ENCODE results near the gene RTCA.
"Not testable (repeated sequence)": the region's sequence is repeated elsewhere in the genome, so short reads cannot be mapped to it uniquely, and the experiment has no call there.

Gene RTCA

DNA sequence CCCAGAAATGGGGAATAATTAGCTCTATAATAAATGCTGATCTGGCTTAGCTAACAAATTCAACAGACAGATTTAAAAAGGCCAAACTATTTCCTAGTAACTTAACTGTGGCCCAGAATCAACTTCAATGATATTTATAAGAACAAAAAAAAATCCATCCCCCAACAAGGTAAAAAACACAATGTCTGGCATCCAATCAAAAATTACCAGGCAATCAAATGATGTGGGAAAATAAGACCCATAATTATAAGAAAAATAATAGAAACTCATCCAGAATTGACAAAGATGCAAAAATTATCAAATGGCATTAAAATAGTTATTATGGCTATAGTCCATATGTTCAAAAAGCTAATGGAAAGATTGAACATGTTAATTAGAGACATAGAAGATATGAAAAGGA, 43.8 kb downstream of the RTCA start:
- no peak for DNase-seq

DNA sequence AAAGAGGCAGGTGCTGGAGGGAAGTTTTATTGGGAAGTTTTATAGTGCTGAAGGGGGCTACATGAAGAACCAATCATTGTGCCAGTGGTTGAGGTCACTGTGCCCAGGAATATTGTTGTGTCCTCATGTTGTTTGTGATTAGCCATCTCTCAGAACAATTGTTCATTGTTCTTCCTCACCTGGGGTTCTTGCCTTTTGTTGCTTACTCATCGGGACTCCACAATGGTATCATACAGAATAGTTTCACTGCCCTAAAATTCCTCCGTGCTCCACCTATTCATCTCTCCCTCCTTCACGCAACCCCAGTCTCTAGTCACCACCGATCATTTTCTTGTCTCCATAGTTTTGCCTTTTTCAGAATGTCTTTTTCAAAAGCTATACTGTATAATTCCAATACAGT, 47.4 kb downstream of the RTCA start:
- DNase-seq, result no peak

DNA sequence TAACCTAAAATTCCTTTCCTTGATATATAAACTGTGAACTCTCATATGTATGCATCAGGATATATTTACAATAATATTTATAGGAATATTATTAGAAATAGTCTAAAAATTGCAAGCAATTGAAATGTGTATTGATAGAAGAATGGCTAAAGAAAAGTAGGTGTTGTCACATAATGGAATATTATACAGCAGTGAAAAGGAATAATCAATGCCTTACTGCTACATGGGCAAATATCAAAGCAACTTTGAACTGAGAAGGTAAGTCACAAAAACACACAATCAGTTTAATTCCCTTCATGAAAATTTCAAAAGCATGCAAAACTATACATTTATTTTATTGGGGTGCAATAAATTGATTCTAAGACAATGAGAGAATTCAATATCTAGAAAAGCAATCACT, 50.6 kb downstream of the RTCA start:
- DNase-seq, result no peak

DNA sequence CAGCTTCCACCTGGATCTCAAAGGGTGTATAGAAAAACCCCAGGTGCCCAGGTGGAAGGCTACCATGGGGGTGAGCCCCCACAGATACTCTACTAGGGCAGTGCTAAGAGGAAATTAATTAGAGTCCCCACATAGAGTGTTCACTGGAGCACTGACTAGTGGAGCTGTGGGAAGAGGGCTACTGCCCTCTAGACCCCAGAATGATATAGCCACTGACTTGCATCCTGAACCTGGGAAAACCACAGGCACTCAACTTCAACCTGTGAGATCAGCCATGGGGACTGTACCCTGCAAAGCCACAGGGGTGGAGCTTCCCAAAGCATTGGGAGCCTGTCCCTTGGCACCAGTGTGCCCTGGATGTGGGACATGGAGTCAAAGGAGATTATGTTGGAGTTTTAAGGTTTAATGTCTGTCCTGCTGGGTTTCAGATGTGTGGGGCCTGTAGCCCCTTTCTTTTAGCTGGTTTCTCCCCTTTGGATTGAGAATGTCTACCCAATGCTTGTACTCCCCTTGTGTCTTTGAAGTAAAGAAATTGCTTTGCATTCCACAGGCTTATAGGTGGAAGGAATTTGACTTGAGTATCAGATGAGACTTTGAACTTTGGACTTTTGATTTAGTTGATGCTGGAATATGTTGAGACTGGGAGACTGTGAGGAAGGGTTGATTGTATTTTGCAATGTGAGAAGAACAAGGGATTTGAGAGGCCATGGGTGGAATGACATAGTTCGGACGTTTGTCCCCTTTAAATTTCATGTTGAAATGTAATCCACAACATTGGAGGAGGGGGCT, 54.5 kb downstream of the RTCA start:
- no peak for DNase-seq

DNA sequence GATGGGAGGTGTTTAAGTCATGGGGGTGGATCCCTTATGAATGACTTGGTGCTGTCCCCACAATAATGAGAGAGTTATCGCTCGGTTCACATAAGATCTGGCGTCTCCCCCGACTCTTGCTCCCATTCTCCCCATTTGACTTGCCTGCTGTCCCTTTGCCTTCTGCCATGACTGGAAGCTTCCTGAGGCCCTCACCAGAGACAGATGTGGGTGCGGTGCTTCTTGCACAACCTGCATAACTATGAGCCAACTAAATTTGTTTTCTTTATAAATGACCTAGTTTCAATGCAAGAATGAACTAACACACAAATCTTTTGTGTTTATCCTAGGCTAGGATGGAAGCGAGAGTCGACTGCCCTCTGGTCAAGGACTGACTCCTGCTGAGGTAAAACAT, 55.1 kb downstream of the RTCA start:
- DNase-seq, result no peak

DNA sequence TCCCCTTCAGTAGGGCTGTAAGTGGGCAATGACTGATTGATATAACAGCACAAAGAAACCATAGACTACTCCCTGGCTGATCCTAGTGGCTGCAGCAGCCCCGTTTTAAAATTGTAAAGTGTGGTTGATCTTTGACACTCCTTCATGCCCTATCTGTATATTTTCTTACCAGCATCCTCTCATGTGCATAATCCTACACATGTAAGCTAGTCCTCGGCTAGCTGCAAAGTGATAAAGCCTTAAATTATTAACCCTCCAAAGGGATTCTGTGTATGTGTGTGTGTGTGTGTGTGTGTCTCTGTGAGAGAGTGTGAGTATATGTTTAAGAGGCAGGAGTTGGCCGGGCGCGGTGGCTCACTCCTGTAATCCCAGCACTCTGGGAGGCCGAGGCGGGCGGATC, 55.5 kb downstream of the RTCA start:
- DNase-seq, result no peak

DNA sequence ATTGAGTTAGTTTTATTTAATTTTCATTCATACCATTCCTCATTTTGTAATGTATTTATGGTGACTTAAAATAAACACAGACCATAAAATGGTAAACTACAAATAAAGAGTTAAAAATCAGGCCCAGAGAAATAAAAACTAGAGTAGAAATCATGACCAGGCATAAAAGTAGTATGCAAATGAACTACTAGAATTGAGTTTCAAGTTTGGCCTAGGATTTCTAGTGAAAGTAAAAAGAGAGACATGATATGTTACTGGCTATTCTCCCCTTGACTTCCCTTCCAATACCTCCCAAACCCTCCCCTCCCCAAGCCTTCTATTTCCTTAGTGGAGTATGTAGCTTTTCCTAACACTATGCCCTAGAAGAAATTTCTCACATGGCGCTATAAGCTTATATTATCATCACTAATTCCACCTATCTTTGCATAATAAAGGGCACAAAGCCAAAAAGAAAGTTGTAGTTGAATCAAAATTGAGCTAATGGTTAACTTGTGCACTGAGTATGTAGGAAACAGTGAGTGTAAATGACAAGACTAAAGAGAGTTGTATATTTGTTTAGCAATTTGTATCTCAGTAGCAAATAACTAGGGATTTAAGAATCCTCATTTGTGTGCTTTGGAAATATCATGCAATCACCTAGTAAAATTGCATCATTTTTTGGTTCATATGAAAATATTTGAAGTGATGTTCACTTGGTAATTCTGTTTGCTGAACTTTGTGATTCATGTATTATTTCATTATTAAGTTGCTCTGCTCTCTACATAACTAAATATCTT, 56.6 kb downstream of the RTCA start:
- DNase-seq, result no peak

DNA sequence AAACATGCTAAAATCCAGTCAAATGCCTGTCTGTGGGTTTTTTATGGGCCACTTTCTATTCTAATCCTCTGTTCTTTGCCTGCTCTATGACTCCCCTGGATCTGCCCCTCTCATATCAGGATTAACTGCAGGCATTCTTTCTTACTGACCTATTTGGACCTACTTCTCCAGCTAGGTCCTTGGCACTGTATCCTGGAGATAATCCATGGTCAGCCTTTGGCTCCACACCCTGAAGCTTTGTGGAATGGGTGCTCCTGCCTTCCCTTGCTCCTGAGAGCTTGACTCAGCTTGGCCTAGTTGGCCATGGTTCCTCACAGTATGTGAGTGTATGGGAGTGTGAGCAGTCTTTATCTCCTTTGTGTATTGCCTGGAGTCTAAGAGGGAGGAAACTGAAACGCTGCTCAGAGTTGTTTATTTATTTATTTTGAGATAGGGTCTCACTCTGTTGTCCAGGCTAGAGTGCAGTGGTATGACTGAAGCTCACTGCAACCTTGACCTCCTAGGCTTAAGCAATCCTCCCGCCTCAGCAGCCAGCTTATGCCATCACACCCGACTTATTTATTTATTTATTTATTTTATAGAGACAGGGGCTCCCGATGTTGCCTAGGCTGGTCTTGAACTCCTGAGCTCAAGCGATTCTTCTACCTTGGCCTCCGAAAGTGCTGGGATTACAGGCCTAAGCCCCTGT, 57.5 kb downstream of the RTCA start:
- no peak for DNase-seq

DNA sequence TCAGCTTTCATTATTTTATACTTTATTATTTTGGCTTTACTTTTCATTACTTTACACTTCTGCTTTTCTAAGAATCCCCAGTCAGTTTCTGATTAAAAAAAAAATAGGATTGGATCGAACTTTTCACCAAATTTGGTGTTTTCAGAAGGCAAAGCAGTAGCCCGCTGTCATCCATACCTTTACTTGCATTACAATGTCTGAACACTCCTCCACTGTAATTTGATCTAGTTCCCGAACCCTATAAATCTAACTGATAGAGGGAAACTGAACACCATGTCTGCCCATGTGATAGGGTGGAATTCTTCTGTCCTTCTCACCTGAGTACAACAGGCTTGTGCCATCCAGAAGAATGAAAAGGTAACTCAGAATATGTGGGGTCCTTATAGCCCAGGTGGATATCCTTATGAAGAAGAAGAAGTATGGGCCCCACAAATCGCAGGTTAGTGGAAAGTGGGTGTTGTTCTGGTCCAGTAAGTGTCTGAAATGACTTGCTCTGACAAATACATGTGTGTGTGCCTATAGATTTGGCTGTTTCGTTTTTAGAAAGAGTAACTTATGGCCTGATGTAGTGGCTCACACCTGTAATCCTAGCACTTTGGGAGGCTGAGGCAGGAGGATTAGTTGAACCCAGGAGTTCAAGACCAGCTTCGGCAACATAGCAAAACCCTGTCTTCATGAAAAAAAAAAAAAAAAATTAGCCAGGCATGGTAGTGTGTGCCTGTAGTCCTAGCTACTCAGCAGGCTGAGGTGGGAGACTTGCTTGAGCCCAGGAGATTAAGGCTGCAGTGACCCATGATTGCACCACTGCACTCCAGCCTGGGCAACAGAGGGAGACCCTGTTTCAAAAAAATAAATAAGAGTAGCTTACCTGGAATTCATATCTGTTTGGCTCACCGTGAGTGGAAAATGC, 59.7 kb downstream of the RTCA start:
- no peak for DNase-seq

DNA sequence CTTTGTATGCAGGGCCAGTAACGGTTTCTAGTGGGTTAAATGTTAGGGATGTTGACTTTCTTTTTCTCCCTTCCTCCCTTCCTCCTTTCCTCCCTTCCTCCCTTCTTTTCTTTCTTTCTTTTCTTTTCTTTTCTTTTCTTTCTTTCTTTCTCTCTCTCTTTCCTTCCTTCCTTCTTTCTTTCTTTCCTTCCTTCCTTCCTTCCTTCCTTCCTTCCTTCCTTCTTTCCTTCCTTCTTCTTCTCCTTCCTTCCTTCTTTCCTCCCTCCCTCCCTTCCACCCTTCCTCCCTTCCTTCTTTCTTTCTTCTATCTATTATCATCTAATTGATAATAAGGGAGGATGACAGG, 60.3 kb downstream of the RTCA start:
- not testable (repeated sequence) for DNase-seq

DNA sequence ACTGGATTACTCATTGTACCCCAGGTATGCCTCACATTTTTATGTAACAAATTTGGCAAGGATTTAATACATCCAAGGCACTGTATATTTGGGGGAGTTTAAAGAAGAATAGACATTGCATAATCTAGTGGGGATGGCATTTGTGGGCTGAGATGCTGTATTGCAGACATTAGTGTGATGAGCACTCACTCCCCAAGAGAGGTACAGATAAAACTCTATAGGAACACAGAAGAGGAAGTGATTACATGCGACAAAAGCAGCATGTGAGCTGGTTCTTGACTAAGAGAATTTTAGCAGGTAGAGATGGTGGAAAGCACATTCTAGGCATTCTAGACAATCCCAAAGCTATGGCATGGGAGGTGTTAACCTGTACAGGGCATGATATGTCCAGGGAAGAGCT, 62.1 kb downstream of the RTCA start:
- no peak for DNase-seq

DNA sequence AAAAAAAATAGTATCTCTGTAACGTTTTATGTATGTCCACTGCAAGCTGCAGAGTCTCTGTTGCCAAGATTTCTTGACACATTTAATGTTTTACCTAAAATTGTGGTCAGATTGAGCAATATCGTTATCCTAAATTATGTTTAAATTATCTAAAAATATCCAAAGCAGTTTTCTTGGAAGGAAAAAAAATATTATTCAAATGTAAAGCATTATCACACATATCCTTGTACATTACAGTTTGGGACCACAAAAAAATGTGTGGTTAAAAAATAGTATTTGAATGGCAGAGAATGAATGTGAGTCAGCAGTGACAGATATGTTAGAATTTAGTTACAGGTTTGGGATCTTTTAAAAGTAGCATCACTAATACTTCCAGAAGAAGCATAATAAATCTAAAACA, 65.1 kb downstream of the RTCA start:
- DNase-seq, result not testable (repeated sequence)

DNA sequence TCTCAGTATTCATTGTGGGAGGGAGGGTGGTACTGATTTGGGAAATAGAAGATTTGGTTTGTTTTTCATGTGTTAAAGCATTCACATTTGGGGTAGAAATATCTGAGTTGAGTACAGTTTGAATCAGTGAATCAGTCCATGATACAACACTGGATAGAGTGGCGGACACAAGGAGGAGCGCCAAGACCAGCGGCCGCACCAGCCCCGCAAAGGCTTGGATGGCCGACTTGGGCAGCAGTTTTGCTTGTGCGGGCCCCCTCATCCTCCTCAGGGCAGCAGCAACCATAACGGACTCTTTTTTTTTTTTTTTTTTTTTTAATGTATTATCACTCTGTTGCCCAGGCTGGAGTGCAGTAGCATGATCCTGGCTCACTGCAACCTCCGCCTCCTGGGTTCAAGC, 66.3 kb downstream of the RTCA start:
- DNase-seq, result no peak

DNA sequence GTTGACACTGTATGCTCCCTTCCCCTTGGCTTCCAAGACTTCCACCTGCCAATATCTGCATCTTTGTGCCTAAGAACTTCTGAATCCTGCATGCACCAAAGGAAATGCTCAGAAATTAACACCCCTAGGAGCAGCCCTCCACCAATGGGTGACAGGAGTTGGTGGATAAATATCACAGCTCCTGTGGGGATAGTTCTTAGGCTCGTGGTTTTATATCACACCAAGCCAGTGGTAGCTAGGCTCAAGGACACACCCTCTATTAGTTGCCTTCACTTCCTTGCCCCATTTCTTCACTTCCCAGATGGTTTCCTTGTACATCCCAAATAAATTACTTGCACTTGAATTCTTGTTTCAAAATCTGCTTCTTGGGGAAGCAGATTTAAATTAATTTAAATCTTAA, 69.4 kb downstream of the RTCA start:
- no peak for DNase-seq

DNA sequence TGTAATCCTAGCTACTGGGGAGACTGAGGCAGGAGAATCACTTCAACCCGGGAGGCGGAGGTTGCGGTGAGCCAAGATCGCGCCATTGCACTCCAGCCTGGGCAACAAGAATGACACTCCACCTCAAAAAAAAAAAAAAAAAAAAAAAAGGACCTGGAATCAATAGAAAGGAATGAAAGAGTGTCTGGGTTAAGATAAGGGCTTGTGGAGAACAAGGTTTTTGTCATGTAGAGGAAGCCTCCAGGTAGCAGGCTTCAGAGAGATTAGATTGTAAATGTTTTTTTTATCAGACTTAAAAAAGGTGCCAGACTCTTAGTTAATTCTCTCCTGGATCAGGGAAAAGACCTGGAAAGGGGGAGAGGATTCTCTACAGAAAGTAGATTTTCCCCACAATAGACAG, 71.9 kb downstream of the RTCA start:
- not testable (repeated sequence) for DNase-seq

DNA sequence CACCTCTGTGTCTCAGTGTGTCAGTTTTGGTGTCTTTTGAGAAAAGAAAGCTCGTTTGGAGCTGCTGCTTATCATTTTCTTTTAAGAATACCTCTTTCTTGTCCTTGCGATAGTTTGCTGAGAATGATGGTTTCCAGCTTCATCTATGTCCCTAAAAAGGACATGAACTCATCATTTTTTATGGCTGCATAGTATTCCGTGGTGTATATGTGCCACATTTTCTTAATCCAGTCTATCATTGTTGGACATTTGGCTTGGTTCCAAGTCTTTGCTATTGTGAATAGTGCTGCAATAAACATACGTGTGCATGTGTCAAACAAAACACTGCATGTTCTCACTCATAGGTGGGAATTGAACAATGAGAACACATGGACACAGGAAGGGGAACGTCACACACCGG, 73.7 kb downstream of the RTCA start:
- not testable (repeated sequence) for DNase-seq

DNA sequence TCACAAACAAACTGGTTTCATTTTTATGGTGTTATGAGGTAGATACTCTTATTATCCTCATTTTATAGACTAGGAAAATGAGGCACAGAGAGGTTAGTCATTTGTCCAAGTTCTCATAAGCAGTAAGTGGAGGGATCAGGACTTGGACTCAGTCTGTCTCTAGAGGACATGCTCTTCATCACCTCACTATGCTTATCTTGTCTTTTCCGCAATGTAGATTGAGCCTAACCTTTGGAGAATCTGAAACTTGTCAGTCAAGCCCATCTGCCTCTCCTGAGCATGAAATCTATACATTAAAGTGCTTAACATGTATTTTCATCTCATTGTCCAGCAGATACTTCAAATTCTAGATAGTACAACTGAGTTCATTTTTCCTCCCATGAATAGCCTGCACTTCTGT, 74.5 kb downstream of the RTCA start:
- DNase-seq, result no peak

DNA sequence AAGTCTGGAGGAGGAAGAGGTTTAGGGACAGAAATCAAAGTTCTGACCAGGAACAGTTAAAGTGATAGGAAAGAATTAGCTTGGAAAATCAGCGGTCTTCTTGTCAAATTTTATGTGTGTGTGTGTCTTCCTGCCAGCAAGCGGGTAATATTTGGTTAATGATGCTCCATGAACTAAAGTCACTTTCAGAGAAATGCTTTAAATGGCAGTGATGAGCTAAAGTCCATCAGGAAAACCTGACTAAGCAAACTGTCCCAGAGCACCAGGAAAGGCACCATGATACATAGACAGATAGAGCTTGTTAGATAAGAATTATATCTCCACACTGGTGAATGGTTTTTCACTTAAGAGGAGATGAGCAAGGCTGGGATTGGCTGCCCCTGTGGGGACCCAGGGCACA, 76.3 kb downstream of the RTCA start:
- DNase-seq, result no peak

Data from SHP77 treated with DMSO at 0.1 percent for 48 hours (cell line).